Measurements from ENCODE around the gene TFF3.
"Not testable (repeated sequence)": the region's sequence is repeated elsewhere in the genome, so short reads cannot be mapped to it uniquely, and the experiment has no call there.

Gene TFF3

DNA sequence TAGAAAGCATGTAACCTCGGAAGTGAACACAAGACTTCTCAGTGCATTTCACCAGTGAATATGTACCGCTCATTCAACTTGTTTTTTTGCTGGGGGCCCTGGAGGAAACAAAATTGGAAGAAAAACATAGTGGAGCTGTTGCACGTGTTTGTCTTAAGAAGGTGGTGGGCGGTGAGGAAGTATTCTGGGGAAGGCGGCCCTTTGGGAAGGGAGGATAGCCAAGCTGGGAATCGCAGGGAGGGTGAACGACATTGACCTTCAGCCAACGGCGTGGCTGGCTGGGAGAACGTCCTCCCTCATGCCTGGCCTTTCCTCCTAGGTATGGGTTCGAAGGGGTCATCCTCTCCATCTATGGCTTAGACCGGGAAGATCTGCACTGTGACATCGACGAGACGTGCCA, 19.4 kb downstream of the TFF3 start:
- peaks cover 3% of the 10 kb centered on the region for H3K4me1 Mint-ChIP-seq (ENCODE audit: low read depth)
- no peaks in the 10 kb centered on the region for H3K27me3 Mint-ChIP-seq
- H3K4me3 Mint-ChIP-seq, result no peak overlapping the region
- no peaks in the 10 kb centered on the region for H3K9me3 Mint-ChIP-seq
- no peak overlapping the region for H3K27ac Mint-ChIP-seq
- no peaks in the 10 kb centered on the region for H3K36me3 Mint-ChIP-seq (ENCODE audit: low read depth)

DNA sequence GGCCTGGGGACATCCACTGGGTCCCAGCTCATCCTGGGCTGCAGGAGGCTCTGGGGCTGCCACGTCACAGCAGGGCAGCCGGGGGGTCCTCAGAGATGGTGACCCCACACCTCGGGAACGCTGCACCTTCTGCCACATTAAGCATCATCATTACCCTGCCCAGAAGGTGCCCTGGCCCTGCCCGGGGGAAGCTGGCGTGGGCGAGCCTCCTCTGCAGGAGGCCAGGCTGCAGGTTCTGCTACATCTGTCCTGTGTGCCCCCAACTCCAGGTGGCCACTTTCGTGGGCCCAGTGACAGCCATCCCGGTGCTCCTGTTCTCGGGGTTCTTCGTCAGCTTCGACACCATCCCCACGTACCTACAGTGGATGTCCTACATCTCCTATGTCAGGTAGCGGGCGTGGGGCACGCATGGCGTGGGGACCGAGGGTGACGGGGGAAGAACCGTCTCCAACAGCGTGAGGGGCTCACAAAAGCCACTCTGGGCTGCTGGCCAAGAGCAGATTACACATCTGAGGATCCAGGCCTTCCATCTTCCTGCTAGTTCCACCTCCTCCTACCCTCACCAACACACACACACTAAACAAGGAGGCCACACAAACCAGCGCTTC, 20.8 kb downstream of the TFF3 start:
- no peaks in the 10 kb centered on the region for H3K36me3 Mint-ChIP-seq (ENCODE audit: low read depth)
- no peak overlapping the region for H3K4me3 Mint-ChIP-seq
- no peak overlapping the region for H3K27ac Mint-ChIP-seq
- no peaks in the 10 kb centered on the region for H3K9me3 Mint-ChIP-seq
- no peaks in the 10 kb centered on the region for H3K27me3 Mint-ChIP-seq
- no peaks in the 10 kb centered on the region for H3K4me1 Mint-ChIP-seq (ENCODE audit: low read depth)

DNA sequence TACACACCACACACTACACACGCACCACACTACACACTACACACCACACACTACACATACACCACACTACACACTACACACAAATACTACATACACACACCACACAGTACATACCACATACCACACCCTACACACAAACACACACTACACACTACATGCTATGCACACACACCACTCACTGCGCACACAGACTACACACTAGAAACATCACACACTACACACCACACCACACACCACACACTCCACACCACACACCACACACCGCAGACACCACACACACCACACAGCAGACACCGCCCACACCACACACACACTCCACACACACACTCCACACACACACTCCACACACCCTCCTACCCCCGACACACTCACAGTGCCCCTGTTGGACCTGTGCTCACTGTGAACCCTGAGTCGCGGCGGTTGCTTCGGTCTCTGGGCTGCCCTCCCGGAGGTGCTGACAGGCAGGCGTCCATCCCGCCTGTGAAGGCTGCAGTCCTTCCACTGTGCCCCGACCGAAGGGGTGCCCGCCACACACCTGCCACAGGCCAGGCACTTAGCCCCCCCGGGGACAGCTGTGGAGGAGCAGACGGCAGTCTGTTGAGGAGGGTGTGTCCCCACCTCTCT, 21.4 kb downstream of the TFF3 start:
- no peak overlapping the region for H3K27ac Mint-ChIP-seq
- H3K9me3 Mint-ChIP-seq, result no peaks in the 10 kb centered on the region
- H3K27me3 Mint-ChIP-seq, result no peaks in the 10 kb centered on the region
- no peak overlapping the region for H3K4me3 Mint-ChIP-seq
- no peaks in the 10 kb centered on the region for H3K4me1 Mint-ChIP-seq (ENCODE audit: low read depth)
- H3K36me3 Mint-ChIP-seq (ENCODE audit: low read depth), result peaks cover 5% of the 10 kb centered on the region

DNA sequence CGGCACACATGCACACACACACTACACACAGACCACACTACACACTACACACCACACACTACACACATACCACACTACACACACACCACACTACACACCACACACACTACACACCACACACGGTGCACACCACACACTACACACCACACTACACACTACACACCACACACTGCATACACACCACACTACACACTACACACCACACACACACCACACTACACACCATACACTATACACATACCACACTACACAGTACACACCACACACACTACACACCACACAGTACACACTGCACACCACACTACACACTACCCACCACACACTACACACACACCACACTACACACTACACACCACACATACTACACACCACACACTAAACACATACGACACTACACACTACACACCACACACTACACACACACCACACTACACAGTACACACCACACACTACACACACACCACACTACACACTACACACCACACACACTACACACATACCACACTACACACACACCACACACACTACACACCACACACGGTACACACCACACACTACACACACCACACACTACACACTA, 22.6 kb downstream of the TFF3 start:
- H3K27ac Mint-ChIP-seq; H3K9me3 Mint-ChIP-seq; H3K27me3 Mint-ChIP-seq; H3K4me1 Mint-ChIP-seq (ENCODE audit: low read depth); H3K36me3 Mint-ChIP-seq (ENCODE audit: low read depth); H3K4me3 Mint-ChIP-seq: not testable (repeated sequence)

DNA sequence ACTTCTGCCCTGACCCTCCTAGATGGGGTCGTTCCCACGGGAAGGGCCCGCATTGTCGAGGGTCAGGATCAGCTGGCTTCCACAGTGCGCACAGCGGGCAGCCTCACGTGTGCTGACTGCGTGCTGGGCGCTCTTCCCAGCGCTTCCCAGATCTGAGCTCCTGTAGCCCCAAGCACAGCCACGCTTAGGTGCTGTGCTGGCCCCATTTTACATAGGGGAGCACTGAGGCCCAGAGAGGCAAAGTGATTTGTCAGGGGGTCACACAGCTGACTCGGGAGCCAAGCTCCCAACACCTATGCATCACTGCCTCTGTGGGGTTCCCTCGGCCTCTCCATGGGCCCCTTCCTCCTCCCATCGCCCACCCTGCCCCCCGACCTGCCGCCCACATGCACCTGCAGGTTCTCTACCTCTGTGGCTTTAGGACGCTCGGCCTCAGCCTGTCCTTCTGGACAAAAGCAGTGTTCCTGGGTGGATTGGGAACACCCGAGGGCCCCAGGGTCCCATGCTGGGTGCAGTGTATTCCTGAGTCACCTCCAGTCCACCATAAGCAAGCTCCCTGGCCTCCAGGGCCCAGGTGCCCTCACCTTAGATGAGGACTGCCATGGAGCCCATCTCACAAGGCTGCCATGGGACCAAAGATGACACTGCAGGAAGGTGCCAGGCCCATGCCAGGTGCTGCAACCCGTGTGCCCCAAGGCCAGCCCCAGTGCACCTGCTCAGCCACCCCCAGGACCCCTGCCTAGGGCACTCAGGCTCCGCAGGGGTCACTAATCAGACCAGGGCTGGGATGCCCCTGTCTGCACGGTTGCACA, 23.3 kb downstream of the TFF3 start:
- no peaks in the 10 kb centered on the region for H3K27me3 Mint-ChIP-seq
- H3K27ac Mint-ChIP-seq, result no peak overlapping the region
- no peaks in the 10 kb centered on the region for H3K9me3 Mint-ChIP-seq
- peaks cover 9% of the 10 kb centered on the region for H3K36me3 Mint-ChIP-seq (ENCODE audit: low read depth)
- no peaks in the 10 kb centered on the region for H3K4me1 Mint-ChIP-seq (ENCODE audit: low read depth)
- no peak overlapping the region for H3K4me3 Mint-ChIP-seq

DNA sequence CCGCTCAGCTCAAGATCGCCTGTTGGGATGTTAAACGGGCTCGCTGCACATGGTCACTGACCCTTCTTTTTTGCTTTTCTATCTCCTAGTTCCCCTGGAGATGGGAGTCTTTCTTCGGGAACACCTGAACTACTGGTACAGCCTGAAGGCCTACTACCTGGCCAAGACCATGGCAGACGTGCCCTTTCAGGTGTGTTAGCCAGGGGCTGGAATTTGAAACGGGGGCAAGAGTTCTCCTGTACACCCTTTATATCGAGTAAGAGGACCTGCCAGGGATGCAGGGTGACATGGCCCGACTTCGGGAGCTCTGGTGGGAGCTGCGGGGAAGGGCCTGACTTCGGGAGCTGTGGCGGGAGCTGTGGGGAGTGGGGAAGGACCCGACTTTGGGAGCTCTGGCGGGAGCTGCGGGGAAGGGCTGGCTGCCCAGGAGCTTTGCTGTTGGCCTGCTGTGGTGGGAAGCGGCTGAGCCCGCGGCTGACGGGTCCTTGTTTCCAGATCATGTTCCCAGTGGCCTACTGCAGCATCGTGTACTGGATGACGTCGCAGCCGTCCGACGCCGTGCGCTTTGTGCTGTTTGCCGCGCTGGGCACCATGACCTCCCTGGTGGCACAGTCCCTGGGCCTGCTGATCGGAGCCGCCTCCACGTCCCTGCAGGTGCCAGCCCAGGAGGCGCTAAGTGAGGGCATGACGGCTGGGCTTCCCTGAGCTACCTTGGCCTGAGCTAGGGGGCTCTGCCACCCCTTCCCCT, 24.0 kb downstream of the TFF3 start:
- Mint-ChIP-seq H3K27ac (no peak overlapping the region), H3K36me3 (ENCODE audit: low read depth) (peaks cover 9% of the 10 kb centered on the region), H3K27me3 (no peaks in the 10 kb centered on the region), H3K4me3 (no peak overlapping the region), H3K9me3 (no peaks in the 10 kb centered on the region), H3K4me1 (ENCODE audit: low read depth) (peaks cover 3% of the 10 kb centered on the region)

DNA sequence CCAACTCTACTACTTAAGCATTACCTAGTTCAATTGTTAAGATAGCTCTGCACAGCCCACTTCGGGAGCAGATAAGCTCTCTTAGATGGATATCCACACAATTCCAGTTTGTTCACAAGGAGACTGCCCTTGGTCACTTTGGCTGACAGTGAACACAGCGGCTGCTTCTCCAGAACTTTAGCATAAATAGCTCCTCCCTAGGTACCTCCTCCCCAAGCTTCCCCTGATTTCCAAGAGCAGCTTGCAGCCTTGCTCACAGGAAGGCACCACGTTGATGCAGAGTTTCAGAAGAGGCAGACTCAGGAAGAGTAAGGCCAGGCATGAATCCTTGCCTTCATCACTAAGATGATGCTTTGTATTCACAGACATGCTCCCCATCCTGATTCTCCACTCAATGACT, 24.7 kb downstream of the TFF3 start:
- Mint-ChIP-seq H3K4me3 (no peak overlapping the region), H3K9me3 (no peaks in the 10 kb centered on the region), H3K36me3 (ENCODE audit: low read depth) (peaks cover 9% of the 10 kb centered on the region), H3K4me1 (ENCODE audit: low read depth) (peaks cover 9% of the 10 kb centered on the region), H3K27ac (no peak overlapping the region), H3K27me3 (no peaks in the 10 kb centered on the region)

DNA sequence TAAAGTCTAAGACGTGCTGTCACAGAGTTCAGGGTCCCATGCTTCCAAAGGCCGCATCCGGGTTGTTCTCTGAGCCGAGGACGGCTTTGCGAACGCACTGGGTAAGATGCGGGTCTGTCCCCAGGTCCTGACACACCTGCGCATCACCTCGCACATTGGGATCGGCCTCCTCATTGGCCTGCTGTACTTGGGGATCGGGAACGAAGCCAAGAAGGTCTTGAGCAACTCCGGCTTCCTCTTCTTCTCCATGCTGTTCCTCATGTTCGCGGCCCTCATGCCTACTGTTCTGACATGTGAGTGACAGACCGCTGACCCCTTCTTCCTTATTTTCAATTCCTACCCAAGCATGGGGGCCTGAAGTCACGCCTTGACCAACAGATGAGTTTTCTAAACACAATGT, 25.3 kb downstream of the TFF3 start:
- no peaks in the 10 kb centered on the region for H3K27me3 Mint-ChIP-seq
- H3K4me1 Mint-ChIP-seq (ENCODE audit: low read depth), result peaks cover 9% of the 10 kb centered on the region
- no peak overlapping the region for H3K4me3 Mint-ChIP-seq
- H3K9me3 Mint-ChIP-seq, result no peaks in the 10 kb centered on the region
- peaks cover 9% of the 10 kb centered on the region for H3K36me3 Mint-ChIP-seq (ENCODE audit: low read depth)
- no peak overlapping the region for H3K27ac Mint-ChIP-seq

DNA sequence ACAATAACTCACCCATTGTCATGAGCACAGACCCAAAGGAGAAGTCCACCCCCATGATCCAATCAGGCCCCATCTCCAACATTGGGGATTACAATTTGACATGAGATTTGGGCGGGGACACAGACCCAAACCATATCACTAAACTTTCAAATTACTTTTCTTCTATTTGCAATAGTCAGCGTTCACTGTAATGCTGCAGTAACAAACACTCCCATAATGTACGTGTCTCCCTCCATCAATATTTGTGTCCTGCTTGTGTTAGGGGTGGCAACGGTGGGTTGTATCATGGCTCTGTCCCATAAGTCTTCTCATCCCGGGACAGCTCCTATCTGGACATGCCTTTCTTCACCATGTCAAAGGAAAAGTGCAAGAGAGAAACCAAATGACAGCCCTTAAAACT, 26.2 kb downstream of the TFF3 start:
- Mint-ChIP-seq H3K27me3 (no peaks in the 10 kb centered on the region), H3K9me3 (no peaks in the 10 kb centered on the region), H3K4me1 (ENCODE audit: low read depth) (peaks cover 9% of the 10 kb centered on the region), H3K36me3 (ENCODE audit: low read depth) (peaks cover 9% of the 10 kb centered on the region), H3K4me3 (no peak overlapping the region), H3K27ac (no peak overlapping the region)

DNA sequence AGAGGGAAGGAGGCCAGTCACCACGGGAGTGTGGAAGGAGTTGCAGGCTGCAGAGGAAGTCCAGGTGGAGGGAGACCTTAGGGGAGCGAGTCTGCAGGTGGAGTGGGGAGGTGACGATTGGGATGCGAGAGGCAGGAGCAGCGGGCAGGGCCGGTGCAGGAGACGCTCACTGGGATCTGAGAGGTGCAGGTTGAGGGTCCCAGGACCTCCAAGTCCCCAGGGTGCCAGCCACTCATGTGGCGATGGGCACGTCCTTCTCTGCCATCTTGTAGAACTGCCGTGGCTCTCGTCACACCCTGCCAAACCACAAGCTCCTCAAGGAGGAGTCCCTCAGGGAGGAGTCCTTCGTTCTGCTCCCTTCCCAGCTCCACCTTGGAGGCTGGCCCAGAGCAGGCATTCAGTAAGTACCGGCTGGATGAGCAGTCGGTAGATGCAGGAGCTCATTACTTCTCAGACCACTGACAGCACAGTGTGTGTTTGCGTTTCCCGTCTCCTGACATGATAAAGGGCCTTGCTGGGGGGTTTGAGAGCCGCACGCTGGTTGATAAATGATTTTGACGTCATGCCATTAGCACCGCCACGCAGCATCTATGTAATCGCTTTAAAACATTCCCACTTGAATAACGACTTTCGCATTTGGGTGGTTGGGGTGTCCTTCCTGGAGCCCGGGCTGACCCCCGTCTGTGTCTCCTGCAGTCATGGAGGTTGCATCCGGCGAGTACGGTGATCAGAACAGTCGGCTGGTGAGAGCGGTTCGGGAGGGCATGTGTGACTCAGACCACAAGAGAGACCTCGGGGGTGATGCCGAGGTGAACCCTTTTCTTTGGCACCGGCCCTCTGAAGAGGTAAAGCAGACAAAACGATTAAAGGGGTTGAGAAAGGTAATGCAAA, 27.8 kb downstream of the TFF3 start:
- Mint-ChIP-seq H3K4me1 (ENCODE audit: low read depth) (peaks cover 9% of the 10 kb centered on the region), H3K4me3 (no peak overlapping the region), H3K27ac (peak overlapping the region; percentile 11), H3K27me3 (no peaks in the 10 kb centered on the region), H3K36me3 (ENCODE audit: low read depth) (peaks cover 9% of the 10 kb centered on the region), H3K9me3 (no peaks in the 10 kb centered on the region)

DNA sequence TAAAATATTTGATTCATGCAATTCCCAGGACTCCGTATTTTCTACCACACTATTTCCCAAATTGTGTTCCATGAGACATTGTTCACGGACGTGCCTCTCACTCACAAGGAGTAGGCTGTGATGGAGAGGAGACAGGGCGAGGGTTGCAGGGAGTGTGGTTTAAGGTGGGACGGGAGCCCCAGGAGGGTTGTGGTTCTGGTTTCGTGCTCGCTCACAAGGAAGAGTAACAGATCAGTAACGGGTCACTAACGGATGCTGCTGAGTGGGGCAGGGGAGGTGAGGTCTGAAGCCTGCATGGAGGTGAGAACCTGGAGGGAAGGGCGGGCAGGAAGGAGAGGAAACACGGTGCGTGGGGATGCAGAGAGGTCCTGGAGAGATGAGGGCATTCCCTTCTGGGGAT, 28.8 kb downstream of the TFF3 start:
- H3K27ac Mint-ChIP-seq, result no peak overlapping the region
- H3K36me3 Mint-ChIP-seq (ENCODE audit: low read depth), result peaks cover 9% of the 10 kb centered on the region
- H3K9me3 Mint-ChIP-seq, result no peaks in the 10 kb centered on the region
- no peaks in the 10 kb centered on the region for H3K27me3 Mint-ChIP-seq
- H3K4me1 Mint-ChIP-seq (ENCODE audit: low read depth), result peaks cover 9% of the 10 kb centered on the region
- H3K4me3 Mint-ChIP-seq, result no peak overlapping the region

DNA sequence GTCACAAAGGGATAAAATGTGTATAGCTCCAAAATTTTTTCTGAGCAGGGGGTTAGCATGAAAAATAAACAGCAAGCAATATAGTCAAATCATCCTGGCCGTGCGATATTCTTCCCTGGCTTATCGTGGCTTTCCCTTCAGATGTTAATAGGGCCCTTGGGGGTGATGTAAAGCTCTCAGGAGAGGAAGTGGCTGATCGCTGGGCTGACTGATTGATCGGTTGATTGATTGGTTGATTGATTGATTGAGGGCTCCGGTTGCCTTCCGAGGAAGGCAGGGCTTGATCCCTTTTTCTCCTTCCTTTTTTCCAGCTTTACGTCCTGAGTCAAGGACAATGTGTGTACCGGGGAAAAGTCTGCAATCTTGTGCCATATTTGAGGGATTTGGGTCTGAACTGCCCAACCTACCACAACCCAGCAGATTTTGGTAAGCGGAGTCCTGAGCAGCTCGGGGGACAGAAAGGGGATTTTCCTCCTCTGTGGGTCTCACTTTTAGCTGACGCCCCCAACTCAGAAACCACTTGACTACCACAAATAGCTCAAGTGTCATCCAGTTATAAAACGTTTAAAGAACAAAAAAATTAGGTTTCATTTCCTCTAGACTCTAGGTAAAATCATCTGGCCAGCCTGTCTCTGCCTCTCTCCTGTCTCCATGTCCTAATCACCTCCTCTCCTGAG, 29.5 kb downstream of the TFF3 start:
- H3K36me3 Mint-ChIP-seq (ENCODE audit: low read depth), result peaks cover 9% of the 10 kb centered on the region
- no peak overlapping the region for H3K4me3 Mint-ChIP-seq
- peak overlapping the region; percentile 61 for H3K27ac Mint-ChIP-seq

DNA sequence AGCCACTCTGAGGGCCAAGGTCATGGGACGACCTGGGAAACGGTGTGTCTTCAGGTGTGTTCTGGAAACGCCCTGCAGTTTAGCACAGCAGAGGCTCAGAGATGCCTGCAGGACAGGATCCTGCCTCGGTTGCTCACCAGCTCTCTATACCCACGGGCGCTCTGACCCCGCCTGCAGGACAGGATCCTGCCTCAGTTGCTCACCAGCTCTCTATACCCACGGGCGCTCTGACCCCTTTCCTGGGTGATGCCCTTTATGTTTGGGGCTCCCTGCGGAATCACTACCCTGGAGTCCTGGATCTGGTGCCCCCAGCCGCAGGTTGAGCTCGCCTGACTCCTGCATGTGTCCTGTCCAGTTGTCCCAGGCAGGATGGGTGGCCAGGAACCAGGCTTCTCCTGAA, 32.5 kb downstream of the TFF3 start:
- peaks cover 9% of the 10 kb centered on the region for H3K4me1 Mint-ChIP-seq (ENCODE audit: low read depth)
- H3K27me3 Mint-ChIP-seq, result no peaks in the 10 kb centered on the region
- no peak overlapping the region for H3K4me3 Mint-ChIP-seq
- peaks cover 4% of the 10 kb centered on the region for H3K36me3 Mint-ChIP-seq (ENCODE audit: low read depth)
- no peaks in the 10 kb centered on the region for H3K9me3 Mint-ChIP-seq
- no peak overlapping the region for H3K27ac Mint-ChIP-seq

More for the DNA sequence above, 29.5 kb downstream of the TFF3 start:
- H3K9me3 Mint-ChIP-seq, result no peaks in the 10 kb centered on the region
- peaks cover 9% of the 10 kb centered on the region for H3K4me1 Mint-ChIP-seq (ENCODE audit: low read depth)
- no peaks in the 10 kb centered on the region for H3K27me3 Mint-ChIP-seq

Measured in stimulated activated naive CD8-positive, alpha-beta T cell treated with anti-CD3 and anti-CD28 coated beads, Interleukin-15, Interleukin-2, amounts not matched to agents 100 ng/mL and 50 ng/mL, for 24 hours (primary cell).